ENCODE results near the gene NLGN1.

DNA sequence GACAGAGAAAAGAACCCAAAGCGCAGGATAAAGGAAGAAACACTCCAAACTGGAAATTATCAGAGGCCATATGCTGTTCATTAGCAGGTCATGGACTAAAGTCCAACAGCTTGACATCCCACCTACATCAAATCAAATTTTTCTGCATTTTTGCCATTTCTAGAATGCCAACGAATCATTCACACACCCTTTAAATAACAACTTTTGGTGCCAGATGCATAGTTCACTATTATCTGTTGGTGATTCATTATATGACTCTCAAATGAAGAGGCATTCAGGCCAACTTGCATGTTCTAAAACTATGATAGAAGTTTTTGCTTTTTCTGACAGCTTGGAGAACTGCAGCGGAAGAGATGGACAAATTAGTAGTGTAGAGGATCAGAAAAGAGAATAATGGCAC is 931.8 kb downstream of the NLGN1 start:
- TF ChIP-seq SUZ12 (IDR thresholded peaks at IDR 0.05) (no peak), BHLHE40 (IDR thresholded peaks at IDR 0.05; ENCODE audit: borderline replicate concordance) (no peak), FOXM1 (IDR thresholded peaks at IDR 0.05; ENCODE audit: borderline replicate concordance) (no peak), HDGF (IDR thresholded peaks at IDR 0.05; ENCODE audit: borderline replicate concordance) (no peak), SP1 (IDR thresholded peaks at IDR 0.05) (no peak), FOXK2 (IDR thresholded peaks at IDR 0.05) (no peak), LEF1 (IDR thresholded peaks at IDR 0.05; ENCODE audit: borderline replicate concordance) (no peak), ELF4 (IDR thresholded peaks at IDR 0.05) (no peak), FOXA1 (IDR thresholded peaks at IDR 0.05) (no peak)
- TF ChIP-seq, protein P1, sequence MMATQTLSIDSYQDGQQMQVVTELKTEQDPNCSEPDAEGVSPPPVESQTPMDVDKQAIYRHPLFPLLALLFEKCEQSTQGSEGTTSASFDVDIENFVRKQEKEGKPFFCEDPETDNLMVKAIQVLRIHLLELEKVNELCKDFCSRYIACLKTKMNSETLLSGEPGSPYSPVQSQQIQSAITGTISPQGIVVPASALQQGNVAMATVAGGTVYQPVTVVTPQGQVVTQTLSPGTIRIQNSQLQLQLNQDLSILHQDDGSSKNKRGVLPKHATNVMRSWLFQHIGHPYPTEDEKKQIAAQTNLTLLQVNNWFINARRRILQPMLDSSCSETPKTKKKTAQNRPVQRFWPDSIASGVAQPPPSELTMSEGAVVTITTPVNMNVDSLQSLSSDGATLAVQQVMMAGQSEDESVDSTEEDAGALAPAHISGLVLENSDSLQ (IDR thresholded peaks at IDR 0.05): no peak
